Measurements from ENCODE around the gene PRKAG1.

- no peak for TF ChIP-seq POLR2A (IDR thresholded peaks at IDR 0.05)
- TF ChIP-seq CTCF (IDR thresholded peaks at IDR 0.05), result no peak
Observed at GRCh38 chr12:48993787-48994186, 24.8 kb downstream of the PRKAG1 start.

Measured in body of pancreas (tissue), 4 donors.